Colonic mucosa (tissue), 4 donors: ENCODE results near the gene ZNF483. TPM values are rescaled to one million over a fixed set of nuclear protein-coding genes. Genes with fewer than 3 reads are reported as not detected.
"Not testable (repeated sequence)": the region's sequence is repeated elsewhere in the genome, so short reads cannot be mapped to it uniquely, and the experiment has no call there.

Experiments used
- DNase-seq: peaks from one replicate; pipeline ENCODE4 v3.0.0-alpha.2; 2020
- H3K27ac ChIP-seq: fragments of 200-600 bp; one replicate; pipeline ENCODE4 v1.8.0; 2021
- H3K27me3 ChIP-seq: fragments of 200-600 bp; one replicate; pipeline ENCODE4 v1.8.0; 2021
- H3K36me3 ChIP-seq: fragments of 200-600 bp; one replicate; pipeline ENCODE4 v1.8.0; 2021
- H3K4me1 ChIP-seq: fragments of 200-600 bp; one replicate; pipeline ENCODE4 v1.8.0; 2021; ENCODE audit warnings: mild to moderate bottlenecking
- H3K4me3 ChIP-seq: fragments of 200-600 bp; one replicate; pipeline ENCODE4 v1.8.0; 2021
- H3K9ac ChIP-seq, 2 donors: one replicate each; pipeline ENCODE4 v1.7.0; 2013; ENCODE audit warnings: control low read depth in 2 of 2, low read depth in 2 of 2, low read length in 2 of 2
- H3K9me3 ChIP-seq: fragments of 200-600 bp; one replicate; pipeline ENCODE4 v1.8.0; 2021
- CTCF ChIP-seq: fragments of 200-600 bp; IDR thresholded peaks from one replicate; pipeline ENCODE4 v1.8.0; 2022; ENCODE audit warnings: antibody characterized with exemption, mild to moderate bottlenecking
- intact Hi-C: fragments of 100-400 bp; cut with DNase I; formaldehyde crosslinking; loops from one replicate; pipeline ENCODE4 v1.14.1; 2022
- total RNA-seq, 2 donors: library from RNA; stranded (reverse); fragmentation: NEBNext Ultra II Directional in 1 of 2; extraction: Animal tissue kit (Norgen Biotek cat#: 25700) in 1 of 2; gene quantifications; one replicate each; pipeline ENCODE4 v1.2.1, GENCODE V29; 2021
- donor health status: healthy.
- donor health status: DM: no; HTN: no; CAD: no.
- donor health status: DM: no; HTN: no; CAD: no.

Gene ZNF483
- total RNA-seq, 2 donors from 2014 or later: 1.2 to 2.8 TPM

- Histone ChIP-seq H3K36me3 (no peaks in the 10 kb centered on the region), H3K9ac (no peak overlapping the region)
Measured at GRCh38 chr9:111610149-111610548, 85.2 kb downstream of the ZNF483 start.

GRCh38 chr9:111610845-111611244 lies 85.9 kb downstream of the ZNF483 start:
- Histone ChIP-seq H3K4me3 (no peak overlapping the region), H3K9me3 (no peaks in the 10 kb centered on the region), H3K27me3 (no peaks in the 10 kb centered on the region), H3K36me3 (no peaks in the 10 kb centered on the region), H3K4me1 (no peaks in the 10 kb centered on the region), H3K9ac (no peak overlapping the region), H3K27ac (no peak overlapping the region)
- intact Hi-C loops: no loop called here
- TF ChIP-seq CTCF: no peak
- no peak for DNase-seq

More at GRCh38 chr9:111610149-111610548, 85.2 kb downstream of the ZNF483 start:
- no peak overlapping the region for H3K27ac ChIP-seq
- no peak for TF ChIP-seq CTCF
- H3K9me3 ChIP-seq: no peaks in the 10 kb centered on the region
- intact Hi-C loops: no loop called here
- no peaks in the 10 kb centered on the region for H3K4me1 ChIP-seq
- H3K4me3 ChIP-seq: no peak overlapping the region
- no peaks in the 10 kb centered on the region for H3K27me3 ChIP-seq
- no peak for DNase-seq

GRCh38 chr9:111613436-111614040 lies 88.6 kb downstream of the ZNF483 start:
- intact Hi-C loops: no loop called here
- no peaks in the 10 kb centered on the region for H3K9me3 ChIP-seq
- H3K27me3 ChIP-seq: no peaks in the 10 kb centered on the region
- H3K4me3 ChIP-seq: no peak overlapping the region
- no peaks in the 10 kb centered on the region for H3K36me3 ChIP-seq
- peak; percentile 36 for DNase-seq
- no peak for TF ChIP-seq CTCF
- H3K27ac ChIP-seq: no peak overlapping the region
- H3K4me1 ChIP-seq: no peaks in the 10 kb centered on the region
- no peak overlapping the region for H3K9ac ChIP-seq

- Histone ChIP-seq H3K9ac (no peak overlapping the region), H3K27ac (no peak overlapping the region), H3K27me3 (no peaks in the 10 kb centered on the region), H3K36me3 (no peaks in the 10 kb centered on the region), H3K9me3 (no peaks in the 10 kb centered on the region), H3K4me1 (no peaks in the 10 kb centered on the region), H3K4me3 (no peak overlapping the region)
- TF ChIP-seq CTCF: no peak
- DNase-seq: no peak
- intact Hi-C loops: no loop called here
Measured at GRCh38 chr9:111615928-111616327, 90.9 kb downstream of the ZNF483 start.

- H3K9ac ChIP-seq, H3K36me3 ChIP-seq, H3K9me3 ChIP-seq, DNase-seq, H3K4me1 ChIP-seq, intact Hi-C loops, H3K27ac ChIP-seq, H3K4me3 ChIP-seq, H3K27me3 ChIP-seq: not testable (repeated sequence)
Measured at GRCh38 chr9:111617349-111617748, 92.4 kb downstream of the ZNF483 start.

GRCh38 chr9:111621895-111622480 lies 97.0 kb downstream of the ZNF483 start:
- Histone ChIP-seq H3K27ac (no peak overlapping the region), H3K9ac (no peak overlapping the region), H3K4me1 (no peaks in the 10 kb centered on the region), H3K36me3 (no peaks in the 10 kb centered on the region), H3K4me3 (no peak overlapping the region), H3K9me3 (no peaks in the 10 kb centered on the region), H3K27me3 (no peaks in the 10 kb centered on the region)
- intact Hi-C loops: no loop called here
- peak; percentile 50 for TF ChIP-seq CTCF
- peak; percentile 49 for DNase-seq
